Measurements from ENCODE around the gene DMXL1. TPM values are rescaled to one million over a fixed set of nuclear protein-coding genes. Genes with fewer than 3 reads are reported as not detected.

The DMXL1 gene
- total and polyA plus RNA-seq, 11 donors: 8.2 to 39.0 (median 27.0) TPM

GRCh38 chr5:119158144-119158543 is 87.3 kb downstream of the DMXL1 start:
- H3K27me3 ChIP-seq: no peaks in the 10 kb centered on the region
- no peak for ATAC-seq
- H3K4me1 ChIP-seq: no peaks in the 10 kb centered on the region
- 96 to 100% (median 98%) methylated on average over 2 of the region's 2 CpGs for WGBS, 4 donors
- no peak for TF ChIP-seq POLR2A (IDR thresholded peaks at IDR 0.05)
- TF ChIP-seq, protein P1, sequence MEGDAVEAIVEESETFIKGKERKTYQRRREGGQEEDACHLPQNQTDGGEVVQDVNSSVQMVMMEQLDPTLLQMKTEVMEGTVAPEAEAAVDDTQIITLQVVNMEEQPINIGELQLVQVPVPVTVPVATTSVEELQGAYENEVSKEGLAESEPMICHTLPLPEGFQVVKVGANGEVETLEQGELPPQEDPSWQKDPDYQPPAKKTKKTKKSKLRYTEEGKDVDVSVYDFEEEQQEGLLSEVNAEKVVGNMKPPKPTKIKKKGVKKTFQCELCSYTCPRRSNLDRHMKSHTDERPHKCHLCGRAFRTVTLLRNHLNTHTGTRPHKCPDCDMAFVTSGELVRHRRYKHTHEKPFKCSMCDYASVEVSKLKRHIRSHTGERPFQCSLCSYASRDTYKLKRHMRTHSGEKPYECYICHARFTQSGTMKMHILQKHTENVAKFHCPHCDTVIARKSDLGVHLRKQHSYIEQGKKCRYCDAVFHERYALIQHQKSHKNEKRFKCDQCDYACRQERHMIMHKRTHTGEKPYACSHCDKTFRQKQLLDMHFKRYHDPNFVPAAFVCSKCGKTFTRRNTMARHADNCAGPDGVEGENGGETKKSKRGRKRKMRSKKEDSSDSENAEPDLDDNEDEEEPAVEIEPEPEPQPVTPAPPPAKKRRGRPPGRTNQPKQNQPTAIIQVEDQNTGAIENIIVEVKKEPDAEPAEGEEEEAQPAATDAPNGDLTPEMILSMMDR (IDR thresholded peaks at IDR 0.05): no peak
- H3K27ac ChIP-seq: no peak overlapping the region
- no peak for DNase-seq
- intact Hi-C loops (cut with DNase I): no loop called here
- H3K36me3 ChIP-seq: peaks cover 0 to 37% (median 26%) of the 10 kb centered on the region in 9 donors
- H3K4me3 ChIP-seq: no peak overlapping the region
- H3K9me3 ChIP-seq: peaks cover 0 to 21% (median 0%) of the 10 kb centered on the region in 12 donors

DNA sequence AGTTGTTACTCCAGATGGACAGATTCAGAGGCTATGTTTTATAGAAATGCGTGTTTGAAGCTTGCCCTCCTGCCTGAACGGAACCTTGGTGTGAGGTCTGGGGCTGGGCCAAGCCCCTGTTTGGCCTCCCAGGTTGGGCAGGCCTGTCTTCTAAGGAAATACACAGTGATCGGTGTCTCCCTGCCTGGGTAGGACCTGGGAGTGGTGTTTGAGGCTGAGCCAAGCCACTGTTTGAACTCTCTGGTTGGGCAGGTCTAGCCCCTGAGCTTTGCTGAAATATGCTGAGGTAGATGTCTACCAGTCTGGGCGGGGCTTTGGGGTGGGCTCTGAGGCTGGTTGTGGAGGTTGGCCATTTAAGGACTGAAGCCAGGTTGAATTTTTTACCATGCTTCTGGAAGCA is 90.5 kb downstream of the DMXL1 start:
- peaks cover 0 to 21% (median 0%) of the 10 kb centered on the region in 12 donors for H3K9me3 ChIP-seq
- intact Hi-C loops (cut with DNase I): no loop called here
- no peak overlapping the region for H3K4me3 ChIP-seq
- ATAC-seq: no peak
- DNase-seq: no peak
- WGBS, 4 donors: 96 to 98% (median 97%) methylated on average over 4 of the region's 4 CpGs
- H3K27me3 ChIP-seq: no peaks in the 10 kb centered on the region
- H3K27ac ChIP-seq: no peak overlapping the region
- H3K36me3 ChIP-seq: peaks cover 0 to 40% (median 25%) of the 10 kb centered on the region in 9 donors
- no peak for TF ChIP-seq POLR2A (IDR thresholded peaks at IDR 0.05)
- TF ChIP-seq, protein P1 (IDR thresholded peaks at IDR 0.05): no peak
- H3K4me1 ChIP-seq: no peaks in the 10 kb centered on the region

DNA sequence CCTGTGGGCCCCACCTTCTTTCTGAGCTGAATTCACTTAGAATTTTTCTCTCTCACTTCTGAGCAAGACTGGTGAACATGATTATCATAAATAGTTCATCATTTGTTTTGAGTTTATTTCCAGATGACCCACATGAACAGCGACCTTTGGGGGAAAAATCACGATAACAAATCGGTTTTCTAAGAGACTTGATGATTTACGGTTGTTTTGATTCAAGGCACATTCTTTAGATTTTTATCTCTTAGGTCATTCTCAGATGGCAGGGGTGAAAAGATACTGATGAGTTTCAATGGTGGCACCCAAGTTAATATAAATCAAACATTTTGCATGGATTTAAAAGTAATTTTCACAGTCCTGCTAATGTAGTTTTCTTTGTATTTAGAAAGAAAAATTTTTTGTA is 95.1 kb downstream of the DMXL1 start:
- H3K36me3 ChIP-seq: peaks cover 0 to 80% (median 44%) of the 10 kb centered on the region in 9 donors
- WGBS, 4 donors: 69 to 91% (median 76%) methylated on average over 4 of the region's 4 CpGs

GRCh38 chr5:119168401-119168800 is 97.5 kb downstream of the DMXL1 start:
- H3K4me3 ChIP-seq: no peak overlapping the region
- H3K27me3 ChIP-seq: no peaks in the 10 kb centered on the region
- H3K4me1 ChIP-seq: peaks cover 0 to 8% (median 0%) of the 10 kb centered on the region in 12 donors
- H3K27ac ChIP-seq: no peak overlapping the region
- ATAC-seq (no peak), DNase-seq (no peak)
- intact Hi-C loops (cut with DNase I): no loop called here
- H3K9me3 ChIP-seq: no peaks in the 10 kb centered on the region
- no peak for TF ChIP-seq POLR2A (IDR thresholded peaks at IDR 0.05)
- TF ChIP-seq, protein P1 (IDR thresholded peaks at IDR 0.05): no peak
- WGBS, 4 donors: 83 to 100% (median 96%) methylated on average over 1 of the region's 1 CpG
- H3K36me3 ChIP-seq: peaks cover 0 to 91% (median 40%) of the 10 kb centered on the region in 9 donors

More for the DNA sequence above, 95.1 kb downstream of the DMXL1 start:
- no peaks in the 10 kb centered on the region for H3K9me3 ChIP-seq
- no peaks in the 10 kb centered on the region for H3K27me3 ChIP-seq
- DNase-seq (no peak), ATAC-seq (no peak)
- no peak overlapping the region for H3K27ac ChIP-seq
- no peak for TF ChIP-seq POLR2A (IDR thresholded peaks at IDR 0.05)
- TF ChIP-seq, protein P1 (IDR thresholded peaks at IDR 0.05): no peak
- no peak overlapping the region for H3K4me3 ChIP-seq
- intact Hi-C loops (cut with DNase I): no loop called here
- peaks cover 0 to 8% (median 0%) of the 10 kb centered on the region in 12 donors for H3K4me1 ChIP-seq

Measured in heart left ventricle (tissue), 16 donors.